Measurements from ENCODE around the gene PM20D1.
"Not testable (repeated sequence)": the region's sequence is repeated elsewhere in the genome, so short reads cannot be mapped to it uniquely, and the experiment has no call there.

The PM20D1 gene, protein sequence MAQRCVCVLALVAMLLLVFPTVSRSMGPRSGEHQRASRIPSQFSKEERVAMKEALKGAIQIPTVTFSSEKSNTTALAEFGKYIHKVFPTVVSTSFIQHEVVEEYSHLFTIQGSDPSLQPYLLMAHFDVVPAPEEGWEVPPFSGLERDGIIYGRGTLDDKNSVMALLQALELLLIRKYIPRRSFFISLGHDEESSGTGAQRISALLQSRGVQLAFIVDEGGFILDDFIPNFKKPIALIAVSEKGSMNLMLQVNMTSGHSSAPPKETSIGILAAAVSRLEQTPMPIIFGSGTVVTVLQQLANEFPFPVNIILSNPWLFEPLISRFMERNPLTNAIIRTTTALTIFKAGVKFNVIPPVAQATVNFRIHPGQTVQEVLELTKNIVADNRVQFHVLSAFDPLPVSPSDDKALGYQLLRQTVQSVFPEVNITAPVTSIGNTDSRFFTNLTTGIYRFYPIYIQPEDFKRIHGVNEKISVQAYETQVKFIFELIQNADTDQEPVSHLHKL
- 0.36 to 3.7 (median 1.6) reads per million in 4 donors for total RNA-seq

DNA sequence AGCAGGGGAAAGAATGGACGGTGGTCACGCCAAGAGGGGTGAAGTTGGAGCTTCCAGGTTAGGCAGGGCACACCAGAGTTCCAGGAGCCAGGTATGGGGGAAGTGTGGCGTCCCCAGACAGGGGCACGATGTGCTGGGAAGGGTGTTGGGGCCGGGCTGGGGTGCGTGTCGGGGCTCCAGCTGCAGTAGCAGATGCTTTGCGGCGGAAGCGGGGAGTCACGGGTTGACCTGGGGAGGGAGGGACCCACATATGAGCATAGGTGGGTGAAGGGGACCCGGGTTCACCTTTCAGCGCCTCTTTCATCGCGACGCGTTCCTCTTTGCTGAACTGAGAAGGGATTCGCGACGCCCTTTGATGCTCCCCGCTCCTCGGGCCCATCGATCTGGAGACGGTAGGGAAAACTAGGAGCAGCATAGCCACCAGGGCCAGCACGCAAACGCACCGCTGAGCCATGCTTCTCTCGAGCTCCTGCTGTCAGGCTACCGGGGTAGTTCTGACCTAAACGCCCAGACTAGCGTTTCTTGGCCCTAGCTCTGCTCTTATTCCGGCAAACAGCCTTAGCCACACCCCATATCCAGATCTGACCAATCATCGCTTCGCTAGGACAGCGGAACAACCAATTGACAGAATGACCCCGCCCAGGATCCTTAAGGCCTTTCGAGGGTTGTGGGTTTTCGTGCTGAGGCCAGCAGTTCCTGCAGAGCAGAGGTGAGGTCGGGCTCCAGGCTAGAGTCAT lies at the start of gene PM20D1:
Gene PM20D1 (minus strand): TSS at position 514 of the 737 bp plus-strand sequence. CDS start 60 bp downstream, at position 454.
- DNase-seq, result peak; percentile 61 to 93 (median 72)

DNA sequence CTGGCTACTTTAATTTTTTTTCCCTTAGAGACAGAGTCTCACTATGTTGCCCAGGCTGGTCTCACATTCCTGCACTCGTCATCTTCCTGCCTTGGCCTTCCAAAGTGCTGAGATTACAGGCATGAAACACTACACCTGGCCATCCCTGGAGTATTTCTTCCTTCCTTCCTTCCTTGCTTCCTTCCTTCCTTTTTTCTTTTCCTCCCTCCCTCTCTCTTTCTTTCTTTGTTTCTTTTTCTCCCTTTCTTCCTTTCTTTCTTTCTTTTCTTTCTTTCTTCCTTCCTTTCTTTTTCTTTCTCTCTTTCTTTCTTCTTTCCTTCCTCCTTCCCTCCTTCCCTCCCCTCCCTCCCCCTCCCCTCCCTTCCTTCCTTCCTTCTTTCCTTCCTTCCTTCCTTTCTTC lies 46.4 kb upstream of the PM20D1 start:
- DNase-seq, result no peak

DNA sequence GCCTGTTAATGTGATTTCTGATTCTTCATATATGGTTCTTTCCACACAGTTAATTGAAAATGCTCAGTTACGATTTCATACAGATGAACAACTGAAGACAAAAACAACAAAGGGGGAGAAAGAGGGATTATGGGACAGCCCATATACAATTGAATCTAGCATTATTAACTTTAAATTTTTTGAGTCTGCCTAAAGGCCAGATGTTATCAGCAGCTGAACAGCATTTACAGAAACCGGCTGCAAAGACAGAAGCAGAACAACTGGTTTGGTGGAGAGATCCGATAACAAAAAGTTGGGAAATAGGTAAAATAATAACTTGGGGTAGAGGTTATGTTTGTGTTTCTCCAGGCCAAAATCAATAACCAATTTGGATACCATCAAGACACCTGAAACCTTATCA lies 44.2 kb upstream of the PM20D1 start:
- DNase-seq, result not testable (repeated sequence)

DNA sequence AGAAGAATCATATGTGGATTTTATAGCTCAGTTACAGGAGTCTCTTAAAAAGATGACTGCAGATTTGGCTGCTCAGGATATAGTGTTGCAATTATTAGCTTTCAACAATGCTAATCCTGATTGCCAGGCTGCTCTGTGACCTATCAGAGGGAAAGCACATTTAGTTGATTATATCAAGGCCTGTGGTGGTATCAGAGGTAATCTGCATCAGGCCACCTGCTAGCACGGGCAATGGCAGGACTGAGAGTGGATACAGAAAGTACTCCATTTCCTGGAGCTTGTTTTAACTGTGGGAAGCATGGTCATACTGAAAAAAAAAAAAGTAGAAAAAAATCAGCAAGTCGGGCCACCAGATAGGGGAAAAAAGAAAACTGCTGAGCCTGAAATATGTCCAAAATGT lies 42.2 kb upstream of the PM20D1 start:
- DNase-seq, result not testable (repeated sequence)

DNA sequence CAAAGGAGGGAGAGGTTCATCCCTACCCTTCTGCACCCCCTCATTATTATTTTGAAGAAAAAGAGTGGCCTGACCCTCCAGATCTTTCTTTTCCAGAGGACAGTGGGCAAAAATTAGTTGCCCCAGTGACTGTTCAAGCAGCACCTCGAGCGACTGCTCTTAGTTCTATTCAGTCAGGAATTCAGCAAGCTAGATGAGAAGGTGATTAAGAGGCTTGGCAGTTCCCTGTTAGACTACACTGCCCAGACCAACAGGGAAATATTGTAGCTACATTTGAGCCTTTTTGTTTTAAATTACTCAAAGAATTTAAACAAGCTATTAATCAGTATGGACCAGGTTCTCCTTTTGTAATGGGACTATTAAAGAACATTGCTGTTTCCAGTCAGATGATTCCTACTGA lies 41.5 kb upstream of the PM20D1 start:
- DNase-seq, result not testable (repeated sequence)

DNA sequence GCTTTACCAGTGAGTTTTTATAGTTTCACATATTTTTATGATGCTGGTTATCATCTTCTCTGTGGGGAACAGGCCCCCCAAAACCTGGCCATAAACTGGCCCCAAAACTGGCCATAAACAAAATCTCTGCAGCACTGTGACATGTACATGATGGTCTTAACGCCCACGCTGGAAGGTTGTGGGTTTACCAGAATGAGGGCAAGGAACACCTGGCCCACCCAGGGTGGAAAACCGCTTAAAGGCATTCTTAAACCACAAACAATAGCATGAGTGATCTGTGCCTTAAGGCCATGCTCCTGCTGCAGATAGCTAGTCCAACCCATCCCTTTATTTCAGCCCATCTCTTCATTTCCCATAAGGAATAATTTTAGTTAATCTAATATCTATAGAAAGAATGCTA lies 40.7 kb upstream of the PM20D1 start:
- not testable (repeated sequence) for DNase-seq

DNA sequence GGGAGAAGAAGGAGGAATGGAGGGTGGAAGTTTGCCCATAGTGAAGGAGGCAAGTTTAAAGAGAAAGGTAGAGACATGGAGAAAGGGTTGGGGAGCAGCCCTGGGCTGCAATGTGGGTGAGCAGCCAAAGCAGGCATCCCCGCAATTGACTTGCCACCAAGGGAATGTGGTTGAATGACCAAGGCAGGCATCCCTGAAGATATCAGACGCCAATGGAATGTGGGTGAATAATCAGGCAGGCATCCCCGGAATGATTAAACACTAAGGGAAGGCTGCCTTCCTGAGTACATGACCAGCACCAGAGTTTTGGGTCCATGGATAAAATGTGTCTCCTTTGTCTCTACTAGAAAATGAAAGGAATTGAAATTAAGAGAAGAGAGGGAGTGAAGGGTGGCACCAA lies 39.8 kb upstream of the PM20D1 start:
- not testable (repeated sequence) for DNase-seq

DNA sequence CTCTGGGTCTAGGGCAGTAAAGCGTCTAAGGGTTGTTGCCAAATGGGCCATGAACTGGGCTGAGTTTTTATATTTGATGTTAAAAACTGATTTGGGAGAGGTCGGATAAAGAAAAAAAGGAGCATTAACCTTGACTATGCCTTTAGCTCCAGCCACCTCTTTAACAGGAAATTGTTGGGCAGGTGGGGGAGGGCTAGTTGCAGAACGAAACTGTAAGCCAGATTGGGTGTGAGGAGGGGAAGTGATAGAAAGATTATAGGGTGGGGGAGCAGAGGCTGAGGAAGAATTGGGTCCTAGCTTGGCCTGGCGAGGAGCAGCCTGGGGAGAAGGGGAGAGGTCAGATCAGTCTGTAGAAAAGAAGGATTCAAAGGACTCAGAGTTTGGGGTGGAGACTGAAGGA lies 39.1 kb upstream of the PM20D1 start:
- peak in 1 of 5 donors; percentile 4 for DNase-seq

DNA sequence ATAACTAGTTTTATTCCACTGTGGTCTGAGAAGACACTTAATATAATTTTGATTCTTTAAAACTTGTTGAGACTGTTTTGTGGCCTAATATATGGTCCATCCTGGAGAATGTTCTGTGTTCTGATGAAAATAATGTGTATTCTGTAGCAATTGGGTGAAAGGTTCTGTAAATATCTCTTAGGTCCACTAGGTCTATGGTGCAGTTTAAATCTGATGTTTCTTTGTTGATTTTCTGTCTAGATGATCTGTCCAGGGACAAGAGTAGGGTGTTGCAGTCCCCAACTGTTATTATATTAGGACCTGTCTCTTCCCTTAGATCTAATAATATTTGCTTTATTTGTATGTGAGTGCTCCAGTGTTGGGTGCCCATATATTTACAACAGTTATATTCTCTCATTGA lies 33.9 kb upstream of the PM20D1 start:
- DNase-seq, result no peak

DNA sequence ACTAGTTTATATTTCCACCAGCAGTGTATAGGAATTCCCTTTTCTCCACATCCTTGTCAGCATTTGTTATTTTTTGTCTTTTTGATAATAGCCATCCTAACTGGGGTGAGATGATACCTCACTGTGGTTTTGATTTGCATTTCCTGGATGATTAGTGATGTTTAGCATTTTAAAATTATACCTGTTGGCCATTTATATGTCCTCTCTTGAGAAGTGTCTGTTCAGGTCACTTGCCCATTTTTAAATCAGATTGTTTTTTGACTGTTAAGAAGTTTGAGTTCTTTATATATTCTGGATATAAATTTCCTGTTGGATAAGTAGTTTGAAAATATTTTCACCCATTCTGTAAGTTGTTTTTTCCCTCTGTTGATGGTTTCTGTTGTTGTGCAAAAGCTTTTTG lies 31.0 kb upstream of the PM20D1 start:
- no peak for DNase-seq

DNA sequence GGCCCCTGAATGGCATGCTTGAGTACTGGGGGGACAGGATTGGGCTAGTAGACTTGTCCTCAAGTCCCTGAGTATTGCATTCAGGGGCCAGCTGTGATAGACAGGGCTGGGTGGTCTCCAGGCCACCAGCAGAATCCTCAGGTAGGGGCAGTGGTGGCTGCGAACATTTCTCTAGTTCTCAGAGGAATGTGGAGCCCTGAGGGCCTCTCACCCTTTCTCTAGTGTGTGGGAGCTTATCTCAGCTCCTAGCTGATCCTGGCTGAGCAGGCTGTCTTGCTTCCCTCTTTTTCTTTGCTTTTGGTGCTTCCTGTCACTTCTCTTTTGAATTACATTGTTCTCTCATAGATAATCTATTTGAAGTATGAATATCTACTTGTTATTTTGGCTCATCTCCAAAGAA lies 30.0 kb upstream of the PM20D1 start:
- no peak for DNase-seq

DNA sequence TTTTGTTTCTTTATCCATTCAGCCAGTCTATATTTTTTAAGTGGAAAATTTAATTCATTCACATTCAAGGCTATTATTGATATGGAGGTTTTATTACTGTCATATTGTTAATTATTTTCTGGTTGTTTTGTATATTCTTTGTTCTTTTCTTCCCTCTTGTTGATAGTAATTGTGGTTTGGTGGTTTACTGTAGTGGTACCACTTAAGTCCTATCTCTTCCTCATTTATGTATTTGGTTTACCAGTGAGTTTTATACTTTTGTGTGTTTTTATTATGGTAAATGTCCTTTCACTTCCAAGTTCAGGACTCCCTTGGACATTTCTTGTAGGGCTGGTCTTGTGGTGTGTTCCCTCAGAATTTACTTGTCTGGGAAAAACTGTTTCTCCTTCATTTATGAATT lies 28.1 kb upstream of the PM20D1 start:
- no peak for DNase-seq

DNA sequence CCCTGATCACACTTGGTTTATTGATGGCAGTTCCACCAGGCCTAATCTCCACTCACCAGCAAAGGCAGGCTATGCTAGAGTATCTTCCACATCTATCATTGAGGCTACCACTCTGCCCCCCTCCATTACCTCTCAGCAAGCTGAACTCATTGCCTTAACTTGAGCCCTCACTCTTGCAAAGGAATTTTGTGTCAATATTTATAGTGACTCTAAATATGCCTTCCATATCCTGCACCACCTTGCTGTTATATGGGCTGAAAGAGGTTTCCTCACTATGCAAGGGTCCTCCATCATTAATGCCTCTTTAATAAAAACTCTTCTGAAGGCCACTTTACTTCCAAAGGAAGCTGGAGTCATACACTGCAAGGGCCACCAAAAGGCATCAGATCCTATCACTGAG lies 23.2 kb upstream of the PM20D1 start:
- DNase-seq, result not testable (repeated sequence)

DNA sequence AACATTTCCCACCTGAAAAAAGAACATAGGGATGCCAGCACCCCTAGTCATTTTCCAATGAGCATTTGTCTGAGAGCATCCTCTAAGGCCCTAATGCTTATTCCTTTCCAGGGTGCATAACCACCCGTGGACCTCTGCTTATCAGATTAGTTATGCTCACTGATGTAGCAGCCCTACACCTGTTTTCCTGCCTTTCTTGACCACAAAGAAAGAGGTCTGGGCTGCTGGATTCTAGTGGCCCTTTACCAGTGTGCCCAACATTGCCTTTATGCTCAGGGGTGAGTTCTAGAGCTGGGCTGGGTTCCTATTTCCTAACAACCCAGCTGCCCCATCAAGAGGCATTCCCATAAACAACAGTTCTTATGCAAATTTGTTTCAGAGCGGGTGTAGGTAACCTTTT lies 20.3 kb upstream of the PM20D1 start:
- DNase-seq, result no peak

DNA sequence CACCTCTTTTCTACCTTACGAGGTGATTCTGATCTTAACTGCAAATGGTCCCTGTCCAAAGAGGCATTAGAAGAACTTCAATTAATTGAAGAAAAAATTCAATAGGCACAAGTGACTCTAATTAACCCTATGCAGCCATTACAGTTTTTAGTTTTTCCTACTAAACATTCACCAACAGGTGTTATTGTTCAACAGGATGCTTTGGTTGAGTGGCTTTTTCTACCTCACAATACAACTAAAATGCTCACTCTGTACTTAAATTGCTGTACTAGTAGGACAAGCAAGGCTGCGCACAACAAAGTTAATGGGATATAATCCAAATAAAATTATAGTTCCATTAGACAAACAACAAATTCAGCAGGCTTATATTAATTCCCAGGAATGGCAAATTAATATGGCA lies 11.6 kb upstream of the PM20D1 start:
- no peak for DNase-seq

DNA sequence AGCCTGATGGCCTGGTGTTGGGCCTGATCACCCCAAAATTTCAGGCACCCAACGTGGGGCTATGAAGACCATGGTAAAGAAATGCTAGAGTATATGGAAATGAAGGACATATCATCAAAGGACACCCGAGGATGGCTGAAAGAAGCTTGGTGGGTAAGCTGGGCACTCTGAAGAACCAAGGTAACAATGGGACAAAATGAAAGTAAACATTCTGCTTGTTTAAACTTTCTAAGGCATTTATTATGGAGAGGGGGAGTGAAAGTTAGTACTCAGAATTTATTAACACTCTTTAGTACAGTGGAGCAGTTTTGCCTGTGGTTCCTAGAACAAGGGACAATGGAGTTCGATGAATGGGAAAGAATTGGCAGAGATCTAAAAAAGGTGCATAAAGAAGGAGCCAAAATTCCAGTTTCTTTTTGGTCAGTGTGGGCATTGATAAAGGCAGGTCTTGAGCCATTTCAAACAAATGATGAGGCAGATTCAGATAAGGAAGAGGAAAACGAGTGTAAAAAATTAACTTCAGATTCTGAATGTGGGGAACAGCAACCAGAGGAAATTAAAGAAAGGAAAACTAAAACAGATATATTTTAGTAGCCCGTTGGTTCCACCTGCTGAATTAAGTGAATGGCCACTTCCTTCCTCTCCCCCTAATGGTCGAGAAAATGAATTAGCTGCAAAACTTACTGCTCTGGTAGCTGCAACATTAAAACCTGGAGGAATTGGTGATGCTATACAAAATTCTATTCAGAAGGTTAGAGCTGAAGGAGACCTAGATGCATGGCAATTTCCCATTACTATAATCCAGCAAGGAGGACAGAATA lies 8.4 kb upstream of the PM20D1 start:
- no peak for DNase-seq

DNA sequence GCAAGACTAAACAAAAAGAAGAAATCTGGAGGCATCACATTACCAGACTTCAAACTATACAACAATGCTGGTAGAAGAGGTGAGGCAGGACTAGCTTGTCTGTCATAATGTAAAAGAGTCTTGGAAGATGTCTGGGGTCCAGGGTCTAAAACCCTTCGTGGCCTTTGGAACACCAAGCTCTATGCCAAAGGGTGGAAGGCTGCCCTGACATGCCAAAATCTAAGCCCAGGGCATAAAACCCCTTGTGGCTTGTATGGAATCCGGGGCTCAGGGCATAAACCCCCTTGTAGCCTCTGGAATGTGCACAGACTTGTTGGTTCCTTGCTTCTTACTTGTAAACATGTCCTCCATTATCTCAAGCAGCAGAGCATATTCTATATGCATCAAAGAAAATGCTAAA lies 7.6 kb upstream of the PM20D1 start:
- DNase-seq, result not testable (repeated sequence)

DNA sequence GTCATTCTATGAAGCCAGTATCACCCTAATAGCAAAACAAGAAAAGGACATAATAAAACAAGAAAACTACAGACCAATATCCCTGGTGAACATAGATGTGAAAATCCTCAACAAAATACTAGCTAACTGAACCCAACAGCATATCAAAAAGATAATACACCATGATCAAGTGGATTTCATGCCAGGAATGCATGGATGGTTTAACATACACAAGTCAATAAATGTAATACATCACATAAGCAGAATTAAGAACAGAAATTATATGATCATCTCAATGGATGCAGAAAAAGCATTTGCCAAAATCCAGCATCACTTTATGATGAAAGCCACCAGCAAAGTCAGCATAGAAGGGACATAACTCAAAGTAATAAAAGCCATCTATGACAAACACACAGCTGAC lies 6.5 kb upstream of the PM20D1 start:
- no peak for DNase-seq

DNA sequence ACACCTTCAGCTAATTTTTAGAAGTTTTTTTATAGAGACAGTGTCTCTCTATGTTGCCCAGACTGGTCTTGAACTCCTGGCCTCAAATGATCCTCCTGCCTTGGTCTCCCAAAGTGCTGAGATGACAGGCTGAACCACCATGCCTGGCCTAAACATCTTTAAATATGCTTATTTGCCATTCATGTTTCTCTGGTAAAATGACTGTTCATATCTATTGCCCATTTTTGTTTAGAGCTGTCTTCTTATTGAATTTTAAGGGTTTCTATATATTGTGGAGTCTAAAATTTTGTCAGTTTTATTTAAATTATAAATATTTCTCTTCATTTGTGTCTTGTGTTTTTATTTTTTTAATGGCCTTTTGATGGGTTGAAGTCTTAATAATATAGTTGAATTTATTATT lies 3.0 kb upstream of the PM20D1 start:
- no peak for DNase-seq

DNA sequence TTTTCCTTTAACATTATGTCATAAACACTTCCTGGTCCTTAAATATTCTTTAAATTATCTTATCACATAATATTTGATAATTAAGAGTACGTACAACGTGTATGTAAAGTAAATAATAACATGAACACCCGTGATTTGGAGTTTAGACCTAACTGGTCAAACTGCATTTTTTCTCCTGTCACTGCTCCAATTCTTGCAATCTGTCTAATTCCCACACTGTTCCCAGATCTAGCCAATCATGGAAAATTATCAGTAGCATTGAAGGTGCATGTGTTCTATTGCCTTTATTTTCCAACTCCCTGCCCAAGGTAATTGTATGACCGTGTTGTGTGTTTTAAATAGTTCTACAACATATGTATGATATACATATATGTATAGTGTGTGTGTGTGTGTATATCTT lies 2.1 kb upstream of the PM20D1 start:
- no peak for DNase-seq

DNA sequence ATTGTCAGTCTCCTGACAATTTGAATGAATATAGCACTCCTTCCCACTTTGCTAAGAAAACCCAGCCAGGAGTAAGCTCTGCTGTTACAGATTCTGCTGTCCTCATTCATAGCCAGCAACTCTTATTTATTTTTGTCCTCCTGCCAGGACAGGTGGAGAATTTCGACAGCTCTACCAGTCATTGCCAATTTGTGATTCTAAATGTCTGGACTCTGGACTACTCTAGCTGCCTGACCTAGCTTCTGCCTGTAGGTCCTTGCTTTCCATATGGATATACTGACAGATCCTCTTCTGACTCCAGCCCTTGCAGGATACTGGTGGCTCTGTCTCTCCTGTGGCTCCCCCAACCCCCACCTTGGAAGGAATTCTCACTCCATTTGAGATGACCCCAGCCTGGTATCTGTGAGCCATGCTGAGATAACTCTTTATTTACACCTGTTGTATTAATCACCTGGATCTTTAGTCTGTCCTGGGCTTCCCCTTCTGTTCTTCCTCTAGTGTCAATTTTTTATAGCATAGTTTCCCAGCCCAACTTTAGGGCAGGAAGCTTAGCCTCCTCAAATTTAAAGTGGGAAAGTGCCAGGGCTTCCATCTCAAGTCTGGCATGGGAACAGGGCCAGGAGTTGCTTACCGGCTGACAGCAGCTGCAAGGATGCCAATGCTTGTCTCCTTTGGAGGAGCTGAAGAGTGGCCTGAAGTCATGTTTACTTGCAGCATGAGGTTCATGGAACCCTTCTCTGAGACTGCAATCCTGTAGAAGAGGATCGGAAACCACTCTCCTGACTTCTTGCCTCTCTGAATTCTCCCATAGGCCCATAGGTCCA lies 6.7 kb downstream of the PM20D1 start:
- no peak for DNase-seq

DNA sequence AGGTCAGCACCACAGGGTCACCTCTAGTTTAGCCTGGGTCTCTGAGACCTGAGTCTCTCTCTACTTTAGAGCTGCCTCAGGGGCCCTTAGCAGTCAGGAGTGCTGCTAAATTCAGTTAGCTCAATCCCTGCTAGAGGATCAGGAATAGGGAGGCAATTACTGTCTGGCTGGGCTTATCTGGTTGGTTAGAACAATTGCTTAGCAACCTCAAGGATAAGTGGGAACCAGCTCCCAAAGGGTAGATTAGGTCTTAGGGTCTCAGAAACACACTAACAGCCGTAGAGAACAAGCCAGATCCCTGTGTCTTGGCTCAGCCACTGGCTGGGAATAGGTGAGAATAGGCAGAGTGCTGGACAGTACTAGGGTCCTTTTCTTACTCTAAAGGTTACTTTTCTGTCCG lies 7.7 kb downstream of the PM20D1 start:
- DNase-seq, result no peak
